ENCODE data around the gene CDC42EP1.

- TF ChIP-seq CTCF (IDR thresholded peaks at IDR 0.05 in 4 of 5, conservative IDR thresholded peaks at IDR 0.05 in 1 of 5) (no peak), POLR2A (IDR thresholded peaks at IDR 0.05) (no peak)
Observed at GRCh38 chr22:37564111-37564711, 3.9 kb downstream of the CDC42EP1 start.

Measured in gastrocnemius medialis (tissue), 4 donors.